ENCODE measurements around the gene AP4B1.

Gene AP4B1

DNA sequence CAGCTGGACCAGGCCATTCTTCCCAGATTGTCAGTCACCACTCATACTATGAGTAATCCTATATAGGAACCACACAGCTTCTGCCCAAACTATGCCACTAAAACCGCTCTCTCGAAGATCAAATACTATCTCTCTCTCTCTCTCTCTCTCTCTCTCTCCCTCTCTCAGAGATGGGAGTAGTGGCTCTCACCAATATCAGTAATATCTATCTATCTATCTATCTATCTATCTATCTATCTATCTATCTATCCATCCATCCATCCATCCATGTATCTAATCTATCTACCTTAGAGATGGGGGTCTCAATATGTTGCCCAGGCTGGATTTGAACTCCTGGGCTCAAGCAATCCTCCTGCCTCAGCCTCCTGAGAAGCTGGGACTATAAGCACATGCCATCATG lies 19.9 kb upstream of the AP4B1 start:
- no peak for TF ChIP-seq CTCF (conservative IDR thresholded peaks at IDR 0.05; ENCODE audit: control insufficient read depth, insufficient read depth, low read depth, low read length)
- H3K4me3 ChIP-seq (ENCODE audit: control insufficient read depth, low read depth, low read length), result no peak overlapping the region
- DNase-seq (ENCODE audit: low read depth), result no peak

- no peak for DNase-seq (ENCODE audit: low read depth)
- no peak for TF ChIP-seq CTCF (conservative IDR thresholded peaks at IDR 0.05; ENCODE audit: control insufficient read depth, insufficient read depth, low read depth, low read length)
- no peak overlapping the region for H3K4me3 ChIP-seq (ENCODE audit: control insufficient read depth, low read depth, low read length)
These were observed 18.4 kb upstream of the AP4B1 start for GRCh38 chr1:113922957-113923356.

DNA sequence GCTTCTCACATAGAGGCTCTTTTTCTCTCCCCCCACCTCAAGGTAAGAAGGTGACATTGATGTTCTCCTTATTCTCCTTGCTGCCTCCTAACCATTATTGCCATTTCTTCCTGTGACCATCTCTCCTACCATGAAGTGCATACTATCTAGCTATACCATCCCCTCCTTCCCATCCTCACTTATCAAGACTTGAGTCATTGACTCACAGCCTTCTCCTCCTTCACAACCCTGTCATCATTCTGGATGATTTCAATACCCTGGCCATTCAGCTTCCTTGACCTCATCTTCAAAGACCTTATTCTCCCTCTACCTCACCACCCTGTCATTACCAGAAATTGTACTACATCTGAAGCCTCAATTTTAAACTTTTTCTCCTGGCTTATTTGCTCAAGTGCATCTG lies 13.6 kb upstream of the AP4B1 start:
- no peak overlapping the region for H3K4me3 ChIP-seq (ENCODE audit: control insufficient read depth, low read depth, low read length)
- DNase-seq (ENCODE audit: low read depth), result no peak
- TF ChIP-seq CTCF (conservative IDR thresholded peaks at IDR 0.05; ENCODE audit: control insufficient read depth, insufficient read depth, low read depth, low read length), result no peak

DNA sequence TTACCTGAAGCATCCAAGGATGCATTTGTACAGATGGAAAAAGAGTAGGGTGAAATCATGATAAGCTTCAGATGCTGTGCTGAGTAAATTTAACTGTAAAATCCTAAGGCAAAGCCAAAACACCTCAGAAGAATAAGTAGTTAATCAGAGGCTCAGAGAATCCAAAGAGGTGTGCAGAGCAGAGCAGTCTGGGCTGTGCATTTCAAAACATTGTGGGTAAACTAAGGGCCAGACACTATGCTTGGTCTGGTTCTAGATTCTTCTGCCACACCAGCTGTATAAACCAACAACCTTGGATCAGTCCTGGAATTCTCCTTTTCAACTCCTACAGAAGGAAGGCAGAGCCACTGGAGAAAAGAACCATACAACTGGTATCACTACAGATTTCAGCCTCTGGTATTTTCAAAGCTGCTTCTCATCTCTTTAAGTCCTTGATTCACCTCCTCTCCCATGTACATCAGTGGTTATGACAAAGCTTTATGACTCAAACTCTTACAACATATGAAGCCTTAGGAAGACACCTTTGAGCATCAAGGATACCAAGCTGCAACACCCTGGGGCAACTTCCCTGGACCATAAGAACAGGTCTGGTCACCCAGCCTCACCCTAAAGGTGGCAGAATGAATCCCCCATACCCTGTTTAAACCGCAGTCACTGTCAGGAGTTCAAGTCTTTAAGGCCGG lies 12.9 kb upstream of the AP4B1 start:
- peak; percentile 80 for DNase-seq (ENCODE audit: low read depth)
- no peak overlapping the region for H3K4me3 ChIP-seq (ENCODE audit: control insufficient read depth, low read depth, low read length)
- TF ChIP-seq CTCF (conservative IDR thresholded peaks at IDR 0.05; ENCODE audit: control insufficient read depth, insufficient read depth, low read depth, low read length), result no peak

GRCh38 chr1:113916974-113917373 lies 12.4 kb upstream of the AP4B1 start:
- H3K4me3 ChIP-seq (ENCODE audit: control insufficient read depth, low read depth, low read length), result no peak overlapping the region
- no peak for TF ChIP-seq CTCF (conservative IDR thresholded peaks at IDR 0.05; ENCODE audit: control insufficient read depth, insufficient read depth, low read depth, low read length)
- DNase-seq (ENCODE audit: low read depth), result no peak

- TF ChIP-seq CTCF (conservative IDR thresholded peaks at IDR 0.05; ENCODE audit: control insufficient read depth, insufficient read depth, low read depth, low read length), result no peak
- no peak overlapping the region for H3K4me3 ChIP-seq (ENCODE audit: control insufficient read depth, low read depth, low read length)
- no peak for DNase-seq (ENCODE audit: low read depth)
These were observed 9.5 kb upstream of the AP4B1 start for GRCh38 chr1:113913887-113914664.

Measured in fibroblast of mammary gland (primary cell).